Stimulated activated CD4-positive, alpha-beta T cell treated with anti-CD3 and anti-CD28 coated beads, Interleukin-12 subunit alpha, Interleukin-12 subunit beta, amount 100 ng/mL, for 48 hours (primary cell): ENCODE measurements around the gene ANK2.
"Not testable (repeated sequence)": the region's sequence is repeated elsewhere in the genome, so short reads cannot be mapped to it uniquely, and the experiment has no call there.

Experiments
- DNase-seq, 3 donors: peaks; one replicate each; pipeline ENCODE4 v3.0.0-alpha.2; 2020; ENCODE audit warnings: low read depth in 2 of 3, low spot score in 1 of 3

ANK2 gene

DNA sequence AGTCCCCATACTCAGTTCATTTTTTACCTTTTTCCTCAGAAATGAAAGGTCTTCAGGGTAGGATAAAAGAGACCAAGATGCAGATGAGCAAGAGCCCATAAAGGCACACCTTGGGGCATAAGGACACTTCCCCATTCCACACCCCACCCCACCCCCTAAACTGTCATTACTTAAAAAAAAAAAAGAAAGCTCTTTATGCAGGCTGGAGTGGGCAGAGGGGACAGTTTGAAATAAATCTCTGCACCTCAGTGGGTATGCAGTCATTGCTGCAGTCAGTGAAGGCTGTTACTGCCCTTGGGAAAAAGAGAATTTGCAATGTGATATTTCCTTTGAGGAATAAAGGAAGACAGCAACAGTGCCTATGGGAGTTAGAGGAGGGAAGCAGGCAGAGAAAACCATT, 137.5 kb downstream of the ANK2 start:
- DNase-seq: no peak

DNA sequence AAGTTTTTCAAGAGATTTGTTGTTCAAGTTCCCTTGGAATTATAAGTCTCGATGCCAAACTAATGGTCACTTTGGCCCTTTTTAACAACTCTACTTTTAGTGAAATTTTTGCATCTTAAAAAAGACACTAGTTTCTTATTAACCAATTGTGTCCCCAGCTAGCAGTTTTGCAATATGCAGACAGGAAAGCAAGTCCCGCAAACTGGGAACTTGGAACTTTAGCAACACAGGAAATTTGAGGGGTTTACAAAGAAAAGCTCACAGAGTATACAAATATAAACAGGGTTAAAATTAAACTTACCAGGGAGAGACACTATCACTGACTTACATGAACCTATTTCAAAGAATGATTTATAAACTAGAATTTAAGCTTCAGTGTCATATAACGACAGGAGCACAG, 137.9 kb downstream of the ANK2 start:
- no peak for DNase-seq

GRCh38 chr4:113189546-113189945, 140.1 kb downstream of the ANK2 start:
- no peak for DNase-seq

- DNase-seq: no peak
Measured at GRCh38 chr4:113209153-113209552, 159.7 kb downstream of the ANK2 start.

- no peak for DNase-seq
Measured at GRCh38 chr4:113209652-113210320, 160.3 kb downstream of the ANK2 start.

DNA sequence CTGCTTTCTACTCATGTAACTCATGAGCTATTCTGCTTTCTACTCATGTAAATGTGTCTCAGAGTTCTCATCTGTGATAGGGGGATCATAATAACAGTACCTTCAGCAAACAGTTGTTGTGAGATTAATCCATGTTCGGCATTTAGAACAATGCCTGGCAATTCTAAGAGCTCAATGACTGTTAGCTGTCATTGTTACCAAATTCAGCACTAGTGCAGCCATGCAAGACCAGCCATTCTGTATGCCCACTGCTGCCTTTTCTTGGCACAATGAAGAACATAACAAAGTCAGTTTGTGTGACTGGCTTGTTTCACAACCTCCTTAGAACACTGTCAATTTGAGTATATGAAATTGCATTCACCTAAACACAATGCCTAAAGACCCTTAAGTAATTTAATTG, 163.2 kb downstream of the ANK2 start:
- DNase-seq: no peak

- DNase-seq: no peak
Measured at GRCh38 chr4:113221990-113222389, 172.5 kb downstream of the ANK2 start.

GRCh38 chr4:113222471-113222870, 173.0 kb downstream of the ANK2 start:
- no peak for DNase-seq

DNA sequence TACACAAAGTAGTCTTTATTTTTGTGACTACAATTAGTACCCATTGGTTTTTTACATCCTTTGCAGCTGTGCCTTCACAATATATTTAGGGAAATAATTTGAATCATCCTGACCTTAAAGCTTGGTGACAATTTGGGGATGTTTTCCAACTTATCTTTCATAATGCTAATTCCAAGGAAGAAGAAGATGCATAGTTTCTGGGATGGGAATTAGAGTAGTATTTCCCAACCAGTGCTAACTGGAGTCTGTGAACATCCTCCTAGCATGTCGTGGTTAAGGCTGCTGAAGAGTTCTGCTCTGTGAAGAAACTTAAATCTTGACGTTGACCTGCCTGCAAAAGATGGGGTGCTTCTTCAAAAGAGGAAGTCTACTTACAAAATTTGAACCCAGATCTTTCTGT, 173.5 kb downstream of the ANK2 start:
- no peak for DNase-seq

DNA sequence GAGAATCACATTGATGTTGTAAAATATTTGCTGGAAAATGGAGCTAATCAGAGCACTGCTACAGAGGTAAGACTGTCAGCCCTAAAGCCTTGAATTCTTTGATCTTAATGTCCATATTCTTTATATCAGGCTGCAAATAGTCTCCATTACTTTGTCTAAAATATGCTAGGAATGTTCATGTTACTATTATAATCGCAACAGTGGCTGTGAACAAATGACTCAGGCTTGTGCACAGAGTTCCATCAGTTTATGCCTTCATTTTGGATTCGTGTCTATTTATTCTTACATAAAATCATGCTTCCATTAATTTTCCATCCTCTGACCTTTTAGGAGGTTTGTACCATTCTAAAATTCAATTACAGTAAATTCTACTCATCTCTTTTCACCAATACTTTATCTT, 182.7 kb downstream of the ANK2 start:
- DNase-seq: no peak

GRCh38 chr4:113236916-113237315, 187.5 kb downstream of the ANK2 start:
- no peak for DNase-seq

- no peak for DNase-seq
Measured at GRCh38 chr4:113243312-113243711, 193.9 kb downstream of the ANK2 start.

DNA sequence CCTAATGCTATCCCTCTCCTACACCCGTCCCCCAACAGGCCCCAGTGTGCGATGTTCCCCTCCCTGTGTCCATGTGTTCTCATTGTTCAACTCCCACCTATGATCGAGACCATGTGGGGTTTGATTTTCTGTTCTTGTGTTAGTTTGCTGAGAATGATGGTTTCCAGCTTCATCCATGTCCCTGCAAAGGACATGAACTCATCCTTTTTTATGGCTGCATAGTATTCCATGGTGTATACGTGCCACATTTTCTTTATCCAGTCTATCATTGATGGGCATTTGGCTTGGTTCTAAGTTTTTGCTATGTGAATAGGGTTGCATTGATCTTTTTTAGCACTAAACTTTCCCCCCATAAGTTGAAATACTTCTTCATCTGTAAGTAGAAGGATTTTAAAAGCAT, 195.3 kb downstream of the ANK2 start:
- not testable (repeated sequence) for DNase-seq

GRCh38 chr4:113248320-113248719, 198.9 kb downstream of the ANK2 start:
- DNase-seq: no peak

- DNase-seq: no peak
Measured at GRCh38 chr4:113255628-113256027, 206.2 kb downstream of the ANK2 start.

DNA sequence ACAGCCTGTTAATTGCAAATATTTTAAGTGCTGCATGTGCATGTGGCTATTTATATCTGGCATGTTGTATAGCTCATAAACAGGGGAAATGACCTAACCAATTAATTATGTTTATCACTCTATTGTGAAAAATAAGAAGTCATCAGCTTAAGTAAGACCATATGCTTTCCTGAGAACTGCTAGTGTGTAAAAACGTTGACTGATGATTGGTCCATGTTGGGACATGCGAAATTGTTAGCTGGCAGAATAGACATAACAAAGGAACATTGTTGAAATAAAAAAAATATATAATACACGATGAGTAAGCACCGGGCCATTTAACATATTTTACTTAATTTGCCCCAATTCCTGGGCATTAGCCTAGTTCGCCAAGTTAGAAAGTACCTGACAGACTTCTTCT, 207.5 kb downstream of the ANK2 start:
- no peak for DNase-seq

DNA sequence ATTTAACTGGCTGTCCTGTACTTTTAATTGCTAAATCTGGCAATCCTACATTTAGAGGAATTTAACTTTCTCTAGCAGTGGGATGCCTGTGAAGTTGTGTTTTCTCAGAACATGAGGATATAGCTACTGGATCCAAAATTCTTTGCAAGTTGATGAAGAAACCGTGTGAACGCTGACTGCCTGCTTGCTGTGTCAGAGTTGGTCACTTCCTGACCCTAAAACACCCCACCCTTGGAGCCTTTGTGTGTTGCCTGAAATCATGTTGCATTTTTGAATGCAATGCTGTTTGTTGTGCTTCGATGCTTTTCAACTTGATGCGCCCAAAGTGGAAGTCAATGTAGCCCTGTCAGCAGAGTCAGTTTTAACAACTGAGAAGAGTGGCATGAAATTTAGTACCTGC, 211.2 kb downstream of the ANK2 start:
- DNase-seq: no peak

- DNase-seq: no peak
Measured at GRCh38 chr4:113263274-113263673, 213.8 kb downstream of the ANK2 start.

DNA sequence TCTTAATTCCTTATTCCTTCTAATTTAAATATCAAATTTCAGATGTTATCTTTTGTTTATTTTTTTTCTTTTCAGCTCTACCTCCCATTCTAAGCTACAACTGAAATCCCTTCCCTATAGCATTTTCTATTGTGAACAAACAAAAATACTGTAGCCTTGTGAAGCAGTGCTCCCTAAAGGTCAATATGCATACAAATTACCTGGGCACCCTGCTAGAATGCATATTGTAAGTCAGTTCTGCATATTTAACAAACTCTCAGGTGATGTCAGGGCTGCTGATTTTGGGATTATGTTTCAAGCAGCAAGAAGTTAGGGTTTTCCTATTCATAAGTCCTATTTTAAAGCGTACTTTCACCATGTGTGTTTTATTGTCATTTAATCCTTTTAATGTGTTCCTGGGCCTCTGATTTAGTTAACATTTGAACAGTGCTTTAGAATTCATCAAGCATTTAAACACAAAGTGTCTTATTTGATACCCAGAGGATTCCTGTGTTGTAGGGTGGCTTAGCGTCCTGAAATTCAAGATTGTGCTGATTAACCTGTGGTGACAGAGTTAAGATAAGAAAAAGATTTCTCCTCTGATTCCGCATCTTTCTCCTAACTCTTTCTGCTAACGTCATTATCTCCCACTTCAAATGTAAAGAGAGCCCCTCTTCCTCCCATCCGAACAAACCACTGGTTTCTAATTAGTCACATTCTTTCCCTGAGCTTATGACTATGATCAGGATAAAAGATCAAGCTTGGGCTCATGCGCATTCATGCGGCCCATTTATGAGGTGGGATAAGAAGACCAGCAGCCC, 221.3 kb downstream of the ANK2 start:
- no peak for DNase-seq

GRCh38 chr4:113272523-113272922, 223.1 kb downstream of the ANK2 start:
- DNase-seq: no peak

DNA sequence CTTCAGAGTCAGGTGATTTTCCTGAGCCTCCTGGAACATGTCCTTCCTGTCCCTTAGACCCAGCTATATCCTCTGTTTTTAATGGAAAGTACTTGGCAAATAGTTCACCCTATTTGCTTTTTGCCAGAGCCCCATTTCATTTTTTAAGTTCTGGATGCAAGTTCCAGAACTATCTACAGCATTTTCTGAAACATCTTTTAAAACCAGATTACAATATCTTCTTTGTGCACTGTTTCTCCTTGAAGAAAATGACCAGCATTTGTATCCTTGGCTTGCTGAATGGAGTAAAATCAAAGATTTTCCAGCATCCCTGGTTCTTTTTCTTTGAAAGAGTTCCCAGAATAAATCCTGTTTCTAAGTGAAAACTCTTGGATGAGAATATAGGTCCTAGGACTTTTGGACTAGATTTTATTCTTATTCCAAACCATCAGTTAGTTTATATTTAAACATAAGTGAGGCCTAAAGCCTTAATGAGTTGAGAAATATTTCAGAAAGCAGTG, 224.3 kb downstream of the ANK2 start:
- DNase-seq: no peak

DNA sequence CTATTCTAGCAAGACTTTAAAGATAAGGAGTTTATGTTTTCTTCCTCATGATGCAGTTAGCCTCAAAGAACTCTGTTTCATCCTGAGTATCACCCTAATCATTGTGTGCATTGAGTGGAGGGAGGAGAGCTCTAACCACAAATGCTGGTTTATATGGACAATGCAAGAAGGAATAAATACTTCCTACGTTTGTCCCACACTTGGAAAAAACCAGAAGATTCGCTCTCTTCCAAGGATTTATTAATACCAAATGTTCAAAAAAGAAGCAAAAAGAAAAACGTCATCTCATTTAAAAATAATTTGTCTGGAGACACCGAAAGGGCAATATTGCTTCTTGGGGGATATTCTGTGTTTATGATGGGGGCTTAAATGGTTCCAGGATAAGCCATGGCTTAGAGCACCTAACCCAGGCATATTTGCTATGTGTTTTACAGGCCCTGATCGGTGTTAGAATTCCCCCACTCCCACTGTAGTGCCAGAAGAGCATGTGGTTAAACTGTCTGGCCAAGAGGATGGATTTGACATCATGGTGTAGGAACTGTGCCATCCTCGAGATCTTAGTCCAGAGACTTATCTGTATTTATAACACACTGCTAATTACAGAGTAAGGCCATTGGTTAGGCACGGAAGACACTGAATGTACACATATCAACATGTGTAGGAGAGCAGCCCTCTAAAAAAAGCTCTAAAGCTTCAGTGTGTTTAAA, 227.2 kb downstream of the ANK2 start:
- DNase-seq: no peak
